PFSK-1 (cell line): ENCODE data around the gene GLRX5.

ENCODE experiments used
- FOXP2 ChIP-seq: optimal IDR thresholded peaks from 2 replicates; pipeline ENCODE3; 2011; ENCODE audit warnings: borderline replicate concordance, control low read depth, inconsistent platforms; ENCODE audit not compliant: insufficient read depth; ENCODE audit errors: extremely low read length, extremely low read depth
- POLR2AphosphoS5 ChIP-seq: IDR thresholded peaks from 2 replicates; pipeline ENCODE4 v1.6.1; 2012; ENCODE audit warnings: low read depth, mild to moderate bottlenecking, control low read depth, low read length, moderate library complexity
- SIN3A ChIP-seq: IDR thresholded peaks from 2 replicates; pipeline ENCODE4 v1.6.1; 2012; ENCODE audit warnings: mild to moderate bottlenecking, low read length, moderate library complexity, borderline replicate concordance; ENCODE audit not compliant: insufficient read depth
- TAF1 ChIP-seq: IDR thresholded peaks from 2 replicates; pipeline ENCODE4 v1.6.1; 2012; ENCODE audit warnings: low read length, control low read depth, borderline replicate concordance; ENCODE audit not compliant: insufficient read depth
- TF ChIP-seq, protein P1 (sequence below), 2 experiments: IDR thresholded peaks; 2 replicates each; pipeline versions ENCODE4 v1.6.1 to v1.8.0; 2011 to 2012; ENCODE audit warnings: low read depth in 2 of 2, low read length in 2 of 2, control low read depth in 1 of 2, inconsistent platforms in 1 of 2, mild to moderate bottlenecking in 1 of 2, moderate library complexity in 1 of 2; ENCODE audit not compliant: insufficient read depth in 1 of 2

The GLRX5 gene

DNA sequence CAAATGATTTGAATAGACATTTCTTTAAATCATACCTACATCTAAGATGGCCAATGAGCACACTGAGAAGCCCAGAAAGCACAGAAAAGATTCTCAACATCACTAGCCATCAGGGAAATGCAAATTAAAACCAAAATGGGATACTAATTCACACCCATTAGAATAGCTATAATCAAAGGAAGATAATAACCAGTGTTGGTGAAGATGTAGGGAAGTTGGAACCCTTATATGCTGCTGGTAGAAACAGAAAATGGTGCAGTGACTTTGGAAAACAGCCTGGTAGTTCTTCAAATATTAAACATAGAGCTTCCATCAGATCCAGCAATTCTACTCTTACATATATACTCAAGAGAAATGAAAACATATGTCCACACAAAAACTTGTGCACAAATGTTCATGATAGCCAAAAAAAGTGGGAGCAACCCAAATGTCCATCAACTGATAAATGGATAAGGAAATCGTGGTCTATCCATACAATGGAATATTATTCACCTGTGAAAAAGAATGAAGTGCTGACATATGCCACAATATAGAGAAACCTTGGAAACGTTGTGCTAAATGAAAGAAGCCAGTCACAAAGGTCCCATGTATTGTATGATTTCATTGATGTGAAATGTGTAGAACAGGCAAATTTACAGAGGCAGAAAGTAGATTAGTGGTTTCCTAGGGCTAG lies 42.8 kb upstream of the GLRX5 start:
- TF ChIP-seq FOXP2 (no peak), TAF1 (no peak), SIN3A (no peak), POLR2AphosphoS5 (no peak)
- TF ChIP-seq, protein P1, sequence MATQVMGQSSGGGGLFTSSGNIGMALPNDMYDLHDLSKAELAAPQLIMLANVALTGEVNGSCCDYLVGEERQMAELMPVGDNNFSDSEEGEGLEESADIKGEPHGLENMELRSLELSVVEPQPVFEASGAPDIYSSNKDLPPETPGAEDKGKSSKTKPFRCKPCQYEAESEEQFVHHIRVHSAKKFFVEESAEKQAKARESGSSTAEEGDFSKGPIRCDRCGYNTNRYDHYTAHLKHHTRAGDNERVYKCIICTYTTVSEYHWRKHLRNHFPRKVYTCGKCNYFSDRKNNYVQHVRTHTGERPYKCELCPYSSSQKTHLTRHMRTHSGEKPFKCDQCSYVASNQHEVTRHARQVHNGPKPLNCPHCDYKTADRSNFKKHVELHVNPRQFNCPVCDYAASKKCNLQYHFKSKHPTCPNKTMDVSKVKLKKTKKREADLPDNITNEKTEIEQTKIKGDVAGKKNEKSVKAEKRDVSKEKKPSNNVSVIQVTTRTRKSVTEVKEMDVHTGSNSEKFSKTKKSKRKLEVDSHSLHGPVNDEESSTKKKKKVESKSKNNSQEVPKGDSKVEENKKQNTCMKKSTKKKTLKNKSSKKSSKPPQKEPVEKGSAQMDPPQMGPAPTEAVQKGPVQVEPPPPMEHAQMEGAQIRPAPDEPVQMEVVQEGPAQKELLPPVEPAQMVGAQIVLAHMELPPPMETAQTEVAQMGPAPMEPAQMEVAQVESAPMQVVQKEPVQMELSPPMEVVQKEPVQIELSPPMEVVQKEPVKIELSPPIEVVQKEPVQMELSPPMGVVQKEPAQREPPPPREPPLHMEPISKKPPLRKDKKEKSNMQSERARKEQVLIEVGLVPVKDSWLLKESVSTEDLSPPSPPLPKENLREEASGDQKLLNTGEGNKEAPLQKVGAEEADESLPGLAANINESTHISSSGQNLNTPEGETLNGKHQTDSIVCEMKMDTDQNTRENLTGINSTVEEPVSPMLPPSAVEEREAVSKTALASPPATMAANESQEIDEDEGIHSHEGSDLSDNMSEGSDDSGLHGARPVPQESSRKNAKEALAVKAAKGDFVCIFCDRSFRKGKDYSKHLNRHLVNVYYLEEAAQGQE (IDR thresholded peaks at IDR 0.05; ENCODE audit: insufficient read depth in 1 of 2, low read depth in 2 of 2, low read length in 2 of 2) = no peak

GRCh38 chr14:95493503-95493902 lies 41.3 kb upstream of the GLRX5 start:
- TF ChIP-seq POLR2AphosphoS5 = no peak
- no peak for TF ChIP-seq FOXP2
- no peak for TF ChIP-seq TAF1
- no peak for TF ChIP-seq SIN3A
- TF ChIP-seq, protein P1 (IDR thresholded peaks at IDR 0.05; ENCODE audit: insufficient read depth in 1 of 2, low read depth in 2 of 2, low read length in 2 of 2) = no peak

GRCh38 chr14:95493976-95494375 lies 40.9 kb upstream of the GLRX5 start:
- no peak for TF ChIP-seq TAF1
- TF ChIP-seq, protein P1 (IDR thresholded peaks at IDR 0.05; ENCODE audit: insufficient read depth in 1 of 2, low read depth in 2 of 2, low read length in 2 of 2) = no peak
- no peak for TF ChIP-seq POLR2AphosphoS5
- no peak for TF ChIP-seq FOXP2
- no peak for TF ChIP-seq SIN3A

- TF ChIP-seq POLR2AphosphoS5 = no peak
- no peak for TF ChIP-seq SIN3A
- TF ChIP-seq, protein P1 (IDR thresholded peaks at IDR 0.05; ENCODE audit: insufficient read depth in 1 of 2, low read depth in 2 of 2, low read length in 2 of 2) = no peak
- no peak for TF ChIP-seq TAF1
- no peak for TF ChIP-seq FOXP2
Measured at GRCh38 chr14:95494456-95494855, 40.4 kb upstream of the GLRX5 start.
